ENCODE data around the gene ZNF800. TPM values are rescaled to one million over a fixed set of nuclear protein-coding genes. Genes with fewer than 3 reads are reported as not detected.
"Not testable (repeated sequence)": the region's sequence is repeated elsewhere in the genome, so short reads cannot be mapped to it uniquely, and the experiment has no call there.

ZNF800 gene
- total RNA-seq, 1 donor from 2014 or later, result 25.4 TPM

- TF ChIP-seq, protein P1, sequence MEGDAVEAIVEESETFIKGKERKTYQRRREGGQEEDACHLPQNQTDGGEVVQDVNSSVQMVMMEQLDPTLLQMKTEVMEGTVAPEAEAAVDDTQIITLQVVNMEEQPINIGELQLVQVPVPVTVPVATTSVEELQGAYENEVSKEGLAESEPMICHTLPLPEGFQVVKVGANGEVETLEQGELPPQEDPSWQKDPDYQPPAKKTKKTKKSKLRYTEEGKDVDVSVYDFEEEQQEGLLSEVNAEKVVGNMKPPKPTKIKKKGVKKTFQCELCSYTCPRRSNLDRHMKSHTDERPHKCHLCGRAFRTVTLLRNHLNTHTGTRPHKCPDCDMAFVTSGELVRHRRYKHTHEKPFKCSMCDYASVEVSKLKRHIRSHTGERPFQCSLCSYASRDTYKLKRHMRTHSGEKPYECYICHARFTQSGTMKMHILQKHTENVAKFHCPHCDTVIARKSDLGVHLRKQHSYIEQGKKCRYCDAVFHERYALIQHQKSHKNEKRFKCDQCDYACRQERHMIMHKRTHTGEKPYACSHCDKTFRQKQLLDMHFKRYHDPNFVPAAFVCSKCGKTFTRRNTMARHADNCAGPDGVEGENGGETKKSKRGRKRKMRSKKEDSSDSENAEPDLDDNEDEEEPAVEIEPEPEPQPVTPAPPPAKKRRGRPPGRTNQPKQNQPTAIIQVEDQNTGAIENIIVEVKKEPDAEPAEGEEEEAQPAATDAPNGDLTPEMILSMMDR (IDR thresholded peaks at IDR 0.05; ENCODE audit: partially characterized antibody, unreplicated experiment), result no peak
- H3K27me3 Mint-ChIP-seq (ENCODE audit: unreplicated experiment), result peaks cover 3% of the 10 kb centered on the region
- no peak overlapping the region for H3K27ac Mint-ChIP-seq (ENCODE audit: unreplicated experiment)
- no peak for DNase-seq
- no peaks in the 10 kb centered on the region for H3K4me1 Mint-ChIP-seq (ENCODE audit: low read depth, unreplicated experiment)
- no peaks in the 10 kb centered on the region for H3K9me3 Mint-ChIP-seq (ENCODE audit: unreplicated experiment)
- no peaks in the 10 kb centered on the region for H3K36me3 Mint-ChIP-seq (ENCODE audit: unreplicated experiment)
- H3K4me3 Mint-ChIP-seq (ENCODE audit: unreplicated experiment), result no peak overlapping the region
Measured at GRCh38 chr7:127437241-127437640, 44.7 kb upstream of the ZNF800 start.

- not testable (repeated sequence) for H3K4me3 Mint-ChIP-seq (ENCODE audit: unreplicated experiment); H3K9me3 Mint-ChIP-seq (ENCODE audit: unreplicated experiment); H3K4me1 Mint-ChIP-seq (ENCODE audit: low read depth, unreplicated experiment); DNase-seq; H3K27me3 Mint-ChIP-seq (ENCODE audit: unreplicated experiment); H3K36me3 Mint-ChIP-seq (ENCODE audit: unreplicated experiment); H3K27ac Mint-ChIP-seq (ENCODE audit: unreplicated experiment)
Measured at GRCh38 chr7:127429281-127429680, 36.8 kb upstream of the ZNF800 start.

GRCh38 chr7:127419196-127419595 lies 26.7 kb upstream of the ZNF800 start:
- TF ChIP-seq, protein P1 (IDR thresholded peaks at IDR 0.05; ENCODE audit: partially characterized antibody, unreplicated experiment), result no peak
- H3K27ac Mint-ChIP-seq (ENCODE audit: unreplicated experiment), result no peak overlapping the region
- no peaks in the 10 kb centered on the region for H3K36me3 Mint-ChIP-seq (ENCODE audit: unreplicated experiment)
- no peaks in the 10 kb centered on the region for H3K9me3 Mint-ChIP-seq (ENCODE audit: unreplicated experiment)
- H3K4me1 Mint-ChIP-seq (ENCODE audit: low read depth, unreplicated experiment), result no peaks in the 10 kb centered on the region
- peaks cover 2% of the 10 kb centered on the region for H3K27me3 Mint-ChIP-seq (ENCODE audit: unreplicated experiment)
- H3K4me3 Mint-ChIP-seq (ENCODE audit: unreplicated experiment), result no peak overlapping the region
- DNase-seq, result no peak

GRCh38 chr7:127418459-127418858 lies 26.0 kb upstream of the ZNF800 start:
- Mint-ChIP-seq H3K27ac (ENCODE audit: unreplicated experiment) (no peak overlapping the region), H3K9me3 (ENCODE audit: unreplicated experiment) (no peaks in the 10 kb centered on the region), H3K4me3 (ENCODE audit: unreplicated experiment) (no peak overlapping the region), H3K36me3 (ENCODE audit: unreplicated experiment) (no peaks in the 10 kb centered on the region), H3K4me1 (ENCODE audit: low read depth, unreplicated experiment) (no peaks in the 10 kb centered on the region), H3K27me3 (ENCODE audit: unreplicated experiment) (peaks cover 2% of the 10 kb centered on the region)
- TF ChIP-seq, protein P1 (IDR thresholded peaks at IDR 0.05; ENCODE audit: partially characterized antibody, unreplicated experiment), result no peak
- DNase-seq, result no peak

DNA sequence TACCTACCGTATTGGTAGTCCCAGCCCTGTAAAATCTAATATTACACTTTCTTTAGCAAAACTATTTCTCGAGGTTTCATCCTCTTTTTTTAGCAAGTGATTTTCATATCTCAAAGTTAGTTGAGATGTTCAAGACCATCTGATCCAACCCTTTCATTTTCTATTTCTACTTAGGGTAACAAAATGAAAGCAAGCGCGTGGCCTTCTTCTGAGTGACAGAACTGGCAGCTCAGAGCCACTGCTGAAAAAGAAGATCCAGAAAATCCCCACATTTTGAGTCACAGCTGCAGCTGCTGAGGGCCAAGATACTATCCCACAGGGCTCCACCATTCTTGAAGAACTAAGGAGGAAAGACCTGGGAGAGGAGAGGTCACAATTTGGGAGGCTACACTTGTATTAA lies 24.8 kb upstream of the ZNF800 start:
- Mint-ChIP-seq H3K4me1 (ENCODE audit: low read depth, unreplicated experiment) (no peaks in the 10 kb centered on the region), H3K27me3 (ENCODE audit: unreplicated experiment) (peaks cover 2% of the 10 kb centered on the region), H3K4me3 (ENCODE audit: unreplicated experiment) (no peak overlapping the region), H3K36me3 (ENCODE audit: unreplicated experiment) (no peaks in the 10 kb centered on the region), H3K9me3 (ENCODE audit: unreplicated experiment) (no peaks in the 10 kb centered on the region), H3K27ac (ENCODE audit: unreplicated experiment) (no peak overlapping the region)
- TF ChIP-seq, protein P1 (IDR thresholded peaks at IDR 0.05; ENCODE audit: partially characterized antibody, unreplicated experiment), result no peak
- no peak for DNase-seq
